ENCODE data around the gene MAP4.

DNA sequence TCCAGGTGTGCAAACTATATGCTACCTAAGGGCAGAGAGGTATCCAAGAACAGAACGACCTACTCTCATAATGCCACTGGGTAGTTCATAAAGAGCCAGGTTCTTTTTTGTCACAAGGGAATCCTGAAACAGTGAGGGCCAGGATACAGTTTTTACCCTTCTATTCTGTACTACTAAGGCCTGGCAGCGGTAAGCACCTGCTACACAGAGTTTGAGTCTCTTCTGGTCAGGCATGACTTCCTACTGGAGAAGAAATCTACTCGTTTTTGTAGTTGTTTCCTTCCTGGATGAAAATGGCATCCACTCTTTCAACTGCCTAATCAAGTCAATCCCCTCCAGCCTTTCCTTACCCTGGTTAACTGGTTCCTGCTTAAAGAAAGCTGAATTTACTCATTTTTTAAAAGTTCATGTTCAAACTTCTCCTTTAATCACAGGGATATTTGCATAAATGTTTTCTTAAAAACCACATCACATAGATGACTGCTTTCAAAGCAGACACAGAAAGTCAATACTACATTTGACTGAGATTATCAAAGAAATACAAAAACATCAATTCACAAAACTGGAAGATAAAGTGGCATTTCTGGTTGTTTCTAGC, 40.0 kb downstream of the MAP4 start:
- TF ChIP-seq, protein P1, sequence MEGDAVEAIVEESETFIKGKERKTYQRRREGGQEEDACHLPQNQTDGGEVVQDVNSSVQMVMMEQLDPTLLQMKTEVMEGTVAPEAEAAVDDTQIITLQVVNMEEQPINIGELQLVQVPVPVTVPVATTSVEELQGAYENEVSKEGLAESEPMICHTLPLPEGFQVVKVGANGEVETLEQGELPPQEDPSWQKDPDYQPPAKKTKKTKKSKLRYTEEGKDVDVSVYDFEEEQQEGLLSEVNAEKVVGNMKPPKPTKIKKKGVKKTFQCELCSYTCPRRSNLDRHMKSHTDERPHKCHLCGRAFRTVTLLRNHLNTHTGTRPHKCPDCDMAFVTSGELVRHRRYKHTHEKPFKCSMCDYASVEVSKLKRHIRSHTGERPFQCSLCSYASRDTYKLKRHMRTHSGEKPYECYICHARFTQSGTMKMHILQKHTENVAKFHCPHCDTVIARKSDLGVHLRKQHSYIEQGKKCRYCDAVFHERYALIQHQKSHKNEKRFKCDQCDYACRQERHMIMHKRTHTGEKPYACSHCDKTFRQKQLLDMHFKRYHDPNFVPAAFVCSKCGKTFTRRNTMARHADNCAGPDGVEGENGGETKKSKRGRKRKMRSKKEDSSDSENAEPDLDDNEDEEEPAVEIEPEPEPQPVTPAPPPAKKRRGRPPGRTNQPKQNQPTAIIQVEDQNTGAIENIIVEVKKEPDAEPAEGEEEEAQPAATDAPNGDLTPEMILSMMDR (IDR thresholded peaks at IDR 0.05): no peak
- TF ChIP-seq POLR2A (IDR thresholded peaks at IDR 0.05): no peak

All from body of pancreas (tissue), 4 donors.